Endothelial cell of umbilical vein (primary cell): ENCODE data around the gene SDHB. TPM values are rescaled to one million over a fixed set of nuclear protein-coding genes. Genes with fewer than 3 reads are reported as not detected.

Source experiments
- BruUV-seq: library from RNA; stranded (reverse); fragments of 400-500 nt; replicated peaks from 2 replicates; lab custom pipeline; 2021; lab: Mats Ljungman, UMichigan
- CTCF ChIA-PET: fragments of 300-600, 350-600 bp; sonication (Branson Sonifier 250); formaldehyde crosslinking; loops from one replicate; lab custom pipeline; 2021; ENCODE audit warnings: antibody characterized with exemption, inconsistent platforms; lab: Charles Lee
- POLR2A ChIA-PET: fragments of 300-600, 350-600 bp; sonication (Branson Sonifier 250); formaldehyde crosslinking; loops from one replicate; lab custom pipeline; 2021; ENCODE audit warnings: antibody characterized with exemption, inconsistent platforms; lab: Charles Lee
- DNase-seq: peaks from one replicate; pipeline ENCODE4 v3.0.0-alpha.2; 2011; ENCODE audit warnings: low read depth, low spot score
- FAIRE-seq: peaks from 2 replicates; lab custom pipeline; 2011; peaks lifted over from hg19 to GRCh38; lab: Jason Lieb, UNC
- H2AFZ ChIP-seq: 2 replicates; pipeline ENCODE4 v1.6.0; 2012; ENCODE audit warnings: low read depth, low read length, control low read depth, inconsistent platforms
- H3K27ac ChIP-seq: 2 replicates; pipeline ENCODE4 v1.5.1; 2011; ENCODE audit warnings: low read depth, mild to moderate bottlenecking, control low read depth, low read length, moderate library complexity; ENCODE audit not compliant: insufficient read depth
- H3K27me3 ChIP-seq, 2 experiments: 2 replicates each; pipeline versions ENCODE4 v1.6.0 to v1.6.1; 2011; ENCODE audit warnings: low read length in 2 of 2, mixed read lengths in 1 of 2; ENCODE audit not compliant: control insufficient read depth in 2 of 2, insufficient read depth in 2 of 2
- H3K36me3 ChIP-seq, 2 experiments: 2 replicates in 1 of 2; 3 replicates in 1 of 2; pipeline ENCODE4 v1.5.1; 2011; ENCODE audit warnings: low read length in 2 of 2, mild to moderate bottlenecking in 1 of 2, moderate library complexity in 1 of 2; ENCODE audit not compliant: control insufficient read depth in 2 of 2, insufficient read depth in 2 of 2; ENCODE audit errors: extremely low read depth in 1 of 2
- H3K4me1 ChIP-seq: 3 replicates; pipeline ENCODE4 v1.5.1; 2011; ENCODE audit warnings: mild to moderate bottlenecking, low read length; ENCODE audit not compliant: control insufficient read depth, insufficient read depth; ENCODE audit errors: extremely low read depth
- H3K4me2 ChIP-seq: 2 replicates; pipeline ENCODE4 v1.6.1; 2011; ENCODE audit warnings: low read length, control low read depth, mixed read lengths; ENCODE audit not compliant: insufficient read depth
- H3K4me3 ChIP-seq, 3 experiments: fragments of 200-600 bp in 1 of 3; sonication (generic), shearing (Covaris generic) in 1 of 3; replicated peaks in 1 of 3; 2 replicates each; pipeline ENCODE4 v1.5.1; 2011 to 2016; ENCODE audit warnings: control low read depth in 3 of 3, low read length in 3 of 3, mild to moderate bottlenecking in 2 of 3, inconsistent platforms in 1 of 3, low read depth in 1 of 3, moderate library complexity in 1 of 3; ENCODE audit not compliant: insufficient read depth in 1 of 3
- H3K79me2 ChIP-seq: 2 replicates; pipeline ENCODE4 v1.6.0; 2012; ENCODE audit warnings: low read length, inconsistent platforms; ENCODE audit not compliant: control insufficient read depth, insufficient read depth
- H3K9ac ChIP-seq: replicated peaks from 2 replicates; pipeline ENCODE3; 2011; ENCODE audit warnings: low read length, control low read depth; ENCODE audit not compliant: insufficient read depth; ENCODE audit errors: extremely low read depth
- H3K9me1 ChIP-seq: replicated peaks from 3 replicates; pipeline ENCODE4 v1.6.0; 2011; ENCODE audit warnings: mild to moderate bottlenecking, low read length; ENCODE audit not compliant: control insufficient read depth, insufficient read depth; ENCODE audit errors: extremely low read depth
- H3K9me3 ChIP-seq: replicated peaks from 2 replicates; pipeline ENCODE4 v1.5.1; 2012; ENCODE audit warnings: low read length, inconsistent platforms; ENCODE audit not compliant: control insufficient read depth, insufficient read depth
- H4K20me1 ChIP-seq: replicated peaks from 2 replicates; pipeline ENCODE3; 2011; ENCODE audit warnings: mild to moderate bottlenecking, low read length; ENCODE audit not compliant: control insufficient read depth, insufficient read depth; ENCODE audit errors: extremely low read depth
- POLR2AphosphoS5 ChIP-seq: IDR thresholded peaks from 2 replicates; pipeline ENCODE4 v1.6.1; 2012; ENCODE audit warnings: low read depth, mild to moderate bottlenecking, control low read depth, low read length, moderate library complexity; ENCODE audit not compliant: insufficient read depth
- dilution Hi-C: fragments of 300-500 bp; cut with MboI; formaldehyde crosslinking; loops from one replicate; pipeline ENCODE4 v1.15.0; 2019; ENCODE audit warnings: low sequenced_read_pairs; ENCODE audit not compliant: extremely low pct_ligation_motif_present
- intact Hi-C: fragments of 100-400 bp; cut with micrococcal nuclease; formaldehyde crosslinking; loops from one replicate; pipeline ENCODE4 v1.10.0; 2022
- polyA plus RNA-seq, 4 experiments: library from polyadenylated mRNA; depleted of rRNA in 3 of 4; stranded (reverse) in 3 of 4; unstranded in 1 of 4; fragments of >200 nt; gene quantifications; 2 replicates each; pipeline versions ENCODE4 v1.2.1 to v1.2.3, GENCODE V29; 2011 to 2012; ENCODE audit warnings: missing spikeins in 1 of 4
- total RNA-seq: library from RNA; stranded (reverse); gene quantifications from 2 replicates; pipeline ENCODE4 v1.2.3, GENCODE V29; 2021
- TF ChIP-seq, protein P1 (sequence below), 2 donors: IDR thresholded peaks; 1 replicate in 1 of 2; 2 replicates in 1 of 2; pipeline ENCODE4 v1.5.1; 2011; ENCODE audit warnings: low read length in 2 of 2, mild to moderate bottlenecking in 2 of 2, moderate library complexity in 2 of 2, control low read depth in 1 of 2, inconsistent platforms in 1 of 2, low read depth in 1 of 2; ENCODE audit not compliant: insufficient read depth in 1 of 2; ENCODE audit errors: extremely low read depth in 1 of 2

The SDHB gene
- total and polyA plus RNA-seq, 2 donors (not counting 3 experiments of a cell fraction or from before 2014, with no cell fraction given), result 96.2 to 98.1 TPM

DNA sequence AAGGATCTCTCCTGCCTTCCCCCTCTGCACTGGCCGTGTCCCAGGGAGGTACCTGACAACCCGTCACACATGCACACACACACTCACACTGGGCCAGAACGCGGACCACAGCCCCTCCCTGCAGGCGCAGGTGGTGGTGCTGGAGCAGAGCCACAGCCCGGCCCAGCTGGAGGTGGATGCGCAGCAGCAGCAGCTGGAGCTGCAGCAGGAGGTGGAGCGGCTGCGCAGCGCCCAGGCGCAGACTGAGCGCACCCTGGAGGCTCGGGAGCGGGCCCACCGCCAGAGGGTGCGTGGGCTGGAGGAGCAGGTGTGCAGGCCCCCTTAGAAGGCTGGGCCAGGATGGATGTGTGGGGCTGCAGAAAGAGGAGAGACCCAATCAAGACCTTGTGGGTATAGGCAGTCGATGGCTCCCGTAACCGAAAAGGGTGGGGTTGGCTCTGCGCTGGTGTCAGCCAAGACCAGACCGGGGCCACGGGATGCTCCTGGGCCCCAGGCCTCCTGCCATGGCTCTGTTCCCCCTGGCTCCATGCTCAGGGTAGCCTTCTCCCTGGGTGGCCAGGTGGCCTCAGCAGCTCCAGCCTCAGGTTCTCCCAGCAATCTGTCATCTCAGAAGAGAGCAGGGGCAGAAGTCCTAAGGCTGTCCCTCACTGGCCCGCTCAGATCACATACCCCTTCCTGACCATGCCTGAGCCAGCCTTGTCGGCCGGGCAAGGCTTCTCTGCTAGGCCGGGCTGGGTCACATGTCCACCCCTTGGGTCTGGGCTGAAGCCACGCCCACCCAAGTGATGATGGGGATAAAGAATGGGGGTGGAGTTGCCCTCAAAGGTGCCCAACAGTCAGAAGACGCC is 82.3 kb downstream of the SDHB start:
- TF ChIP-seq, protein P1, sequence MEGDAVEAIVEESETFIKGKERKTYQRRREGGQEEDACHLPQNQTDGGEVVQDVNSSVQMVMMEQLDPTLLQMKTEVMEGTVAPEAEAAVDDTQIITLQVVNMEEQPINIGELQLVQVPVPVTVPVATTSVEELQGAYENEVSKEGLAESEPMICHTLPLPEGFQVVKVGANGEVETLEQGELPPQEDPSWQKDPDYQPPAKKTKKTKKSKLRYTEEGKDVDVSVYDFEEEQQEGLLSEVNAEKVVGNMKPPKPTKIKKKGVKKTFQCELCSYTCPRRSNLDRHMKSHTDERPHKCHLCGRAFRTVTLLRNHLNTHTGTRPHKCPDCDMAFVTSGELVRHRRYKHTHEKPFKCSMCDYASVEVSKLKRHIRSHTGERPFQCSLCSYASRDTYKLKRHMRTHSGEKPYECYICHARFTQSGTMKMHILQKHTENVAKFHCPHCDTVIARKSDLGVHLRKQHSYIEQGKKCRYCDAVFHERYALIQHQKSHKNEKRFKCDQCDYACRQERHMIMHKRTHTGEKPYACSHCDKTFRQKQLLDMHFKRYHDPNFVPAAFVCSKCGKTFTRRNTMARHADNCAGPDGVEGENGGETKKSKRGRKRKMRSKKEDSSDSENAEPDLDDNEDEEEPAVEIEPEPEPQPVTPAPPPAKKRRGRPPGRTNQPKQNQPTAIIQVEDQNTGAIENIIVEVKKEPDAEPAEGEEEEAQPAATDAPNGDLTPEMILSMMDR (IDR thresholded peaks at IDR 0.05; ENCODE audit: extremely low read depth in 1 of 2, insufficient read depth in 1 of 2, low read depth in 1 of 2, low read length in 2 of 2), result no peak
- peak; percentile 2 for TF ChIP-seq POLR2AphosphoS5
- Histone ChIP-seq H4K20me1 (no peaks in the 10 kb centered on the region), H3K79me2 (no peaks in the 10 kb centered on the region), H3K27ac (no peak overlapping the region), H3K4me2 (no peak overlapping the region), H3K36me3 (peaks cover 0 to 16% of the 10 kb centered on the region in 2 experiments), H3K9ac (no peak overlapping the region), H3K9me3 (no peaks in the 10 kb centered on the region), H3K9me1 (no peaks in the 10 kb centered on the region), H3K4me3 (no peak overlapping the region), H3K4me1 (peaks cover 11% of the 10 kb centered on the region), H3K27me3 (no peaks in the 10 kb centered on the region), H2AFZ (no peak overlapping the region)
- DNase-seq (peak; percentile 41), FAIRE-seq (no peak)
- CTCF ChIA-PET, result interaction anchor here (1.1 kb wide), 1 partner anchor 11 kb away, joined by 3 read pairs; no protein-coding TSS in a partner anchor
- dilution Hi-C loops, result no loop called here
- intact Hi-C loops, result no loop called here
- POLR2A ChIA-PET, result no interaction called here
- BruUV-seq, result no TSS peak
